DMS53 treated with DMSO at 0.1 percent for 48 hours (cell line): ENCODE results near the gene CASQ1.

Experiments
- DNase-seq: peaks from one replicate; lab custom pipeline; 2025; ENCODE audit not compliant: unreplicated experiment; lab: John Stamatoyannopoulos, UW

CASQ1 gene

DNA sequence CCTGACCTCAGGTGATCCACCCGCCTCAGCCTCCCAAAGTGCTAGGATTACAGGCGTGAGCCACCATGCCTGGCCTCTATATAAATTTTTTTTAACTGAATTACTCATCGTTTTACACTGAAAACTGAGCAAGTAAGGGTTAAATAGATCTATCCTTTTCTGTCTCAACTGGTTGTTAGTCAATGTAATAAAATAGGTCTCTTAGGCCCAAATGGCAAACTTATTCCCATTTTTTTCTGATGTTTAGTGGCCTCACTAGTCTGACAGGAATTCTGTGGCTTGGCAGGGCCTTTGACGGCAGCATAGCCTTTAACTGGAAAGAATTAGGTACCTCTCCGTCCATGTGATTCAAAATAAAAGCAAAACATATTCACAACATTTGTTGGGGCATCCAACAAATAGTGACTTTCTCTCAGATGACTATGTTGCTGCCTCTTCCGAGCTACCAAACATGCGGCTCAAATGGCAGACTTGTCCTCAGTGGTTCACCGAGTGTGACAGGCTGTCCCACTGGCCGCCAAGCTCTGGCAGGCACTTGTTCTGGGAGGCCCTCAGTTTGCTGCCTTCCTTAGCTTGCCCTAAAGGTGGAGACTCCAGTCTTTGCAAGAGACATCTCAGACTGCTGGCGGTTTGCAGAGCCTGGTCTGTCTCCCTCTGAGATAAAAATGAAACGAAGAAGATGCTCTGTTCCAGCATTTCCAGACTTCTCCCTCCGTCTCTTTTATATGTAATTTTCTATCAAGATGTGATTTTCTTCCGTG, 21.6 kb upstream of the CASQ1 start:
- DNase-seq = no peak

DNA sequence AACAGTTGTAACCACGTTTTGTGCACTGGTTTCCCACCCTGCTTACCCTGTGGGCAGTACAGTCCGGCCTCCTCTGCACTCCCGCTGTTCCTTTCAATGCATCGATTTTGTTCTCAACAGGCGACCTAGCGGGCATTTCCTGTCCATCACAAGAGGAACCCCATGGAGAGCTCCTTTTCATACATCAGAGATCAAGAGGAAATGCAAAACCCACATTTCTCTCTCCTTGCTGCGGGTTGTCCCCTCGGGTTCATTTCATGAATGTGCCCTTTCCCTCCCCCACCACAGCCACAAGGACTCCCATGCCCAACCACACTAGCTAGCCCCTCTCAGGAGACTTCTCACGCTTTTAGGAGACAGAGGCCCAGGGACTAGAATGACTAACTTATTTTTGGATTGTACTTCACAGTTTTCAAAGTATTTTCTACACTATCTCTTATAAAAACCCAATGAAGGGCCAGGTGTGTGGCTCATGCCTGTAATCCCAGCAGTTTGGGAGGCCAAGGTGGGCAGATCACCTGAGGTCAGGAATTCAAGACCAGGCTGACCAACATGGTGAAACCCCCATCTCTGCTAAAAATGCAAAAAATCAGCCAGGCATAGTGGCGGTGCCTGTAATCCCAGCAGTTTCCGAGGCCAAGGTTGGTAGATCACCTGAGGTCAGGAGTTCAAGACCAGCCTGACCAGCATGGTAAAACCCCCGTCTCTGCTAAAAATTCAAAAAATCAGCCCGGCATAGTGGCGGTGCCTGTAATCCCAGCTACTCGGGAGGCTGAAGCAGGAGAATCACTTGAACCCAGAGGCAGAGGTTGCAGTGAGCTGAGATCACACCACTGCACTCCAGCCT, 20.6 kb upstream of the CASQ1 start:
- DNase-seq = no peak

DNA sequence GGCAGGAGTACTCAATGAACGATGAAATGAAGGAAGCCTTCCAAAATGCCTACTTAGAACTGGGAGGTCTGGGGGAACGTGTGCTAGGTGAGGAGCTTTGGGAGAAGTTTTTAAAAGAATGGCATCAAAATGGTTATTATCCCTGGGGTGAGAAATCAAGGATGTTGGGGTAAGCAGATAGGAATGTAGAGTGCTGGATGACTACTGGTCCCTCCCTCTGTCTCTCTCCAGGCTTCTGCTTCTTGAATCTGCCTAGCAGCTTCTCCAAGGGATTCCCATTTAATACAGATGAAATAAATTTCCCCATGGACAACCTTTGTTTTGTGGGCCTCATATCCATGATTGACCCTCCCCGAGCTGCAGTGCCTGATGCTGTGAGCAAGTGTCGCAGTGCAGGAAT, 19.0 kb upstream of the CASQ1 start:
- DNase-seq = no peak

DNA sequence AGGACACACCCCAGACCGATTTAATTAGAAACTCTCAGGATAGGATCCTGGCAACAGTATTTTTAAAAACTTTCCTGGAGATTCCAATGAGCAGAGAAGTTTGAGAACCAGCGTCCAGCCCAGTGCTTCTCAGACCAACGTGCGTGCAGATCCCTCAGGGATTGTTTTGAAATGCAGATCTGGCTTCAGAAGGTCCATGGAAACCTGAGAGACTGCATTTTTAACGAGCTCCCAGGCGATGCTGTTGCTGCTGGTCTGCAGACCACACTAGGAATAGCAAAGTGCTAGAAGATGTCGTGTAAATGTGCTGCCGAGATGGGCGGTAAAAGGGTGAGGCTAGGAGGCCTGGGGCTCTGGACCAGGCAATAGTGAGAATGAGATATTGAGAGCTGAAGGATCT, 18.4 kb upstream of the CASQ1 start:
- no peak for DNase-seq

DNA sequence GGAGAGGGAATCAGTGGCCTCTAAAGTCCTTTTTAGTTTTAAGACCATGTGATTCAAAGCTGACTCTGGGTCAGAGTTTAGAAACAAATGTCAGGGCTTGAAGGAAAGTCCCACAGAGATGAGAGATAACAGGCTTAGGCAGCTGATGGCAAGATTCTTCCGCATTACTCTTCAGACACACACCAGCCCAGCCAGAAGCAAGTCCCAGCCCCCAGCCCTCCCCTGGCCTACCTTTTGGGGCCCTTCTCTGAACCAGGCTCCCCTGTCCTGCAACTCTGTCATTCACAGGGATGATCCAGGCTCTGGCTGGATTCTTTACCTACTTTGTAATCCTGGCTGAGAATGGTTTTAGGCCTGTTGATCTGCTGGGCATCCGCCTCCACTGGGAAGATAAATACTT, 13.1 kb upstream of the CASQ1 start:
- DNase-seq = no peak

DNA sequence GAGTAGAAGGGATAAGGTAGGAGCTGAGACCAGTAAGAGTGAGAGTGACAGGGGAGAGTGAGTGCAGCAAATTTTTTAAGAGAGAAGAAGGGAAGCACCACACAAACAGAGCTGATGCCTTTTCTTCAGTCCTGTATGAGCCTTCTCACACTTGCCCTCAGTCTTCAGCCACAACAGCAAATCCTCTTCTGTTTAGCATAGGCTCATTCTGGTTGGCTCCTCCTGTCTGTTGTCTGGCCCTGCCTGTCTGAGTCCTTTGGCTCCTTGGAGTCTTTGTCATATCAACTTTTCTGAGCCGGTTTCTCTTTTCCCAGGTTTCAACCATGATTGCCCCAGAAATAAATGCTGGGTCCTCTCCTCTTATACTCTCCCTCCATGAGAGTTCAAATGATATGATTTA, 12.7 kb upstream of the CASQ1 start:
- no peak for DNase-seq

DNA sequence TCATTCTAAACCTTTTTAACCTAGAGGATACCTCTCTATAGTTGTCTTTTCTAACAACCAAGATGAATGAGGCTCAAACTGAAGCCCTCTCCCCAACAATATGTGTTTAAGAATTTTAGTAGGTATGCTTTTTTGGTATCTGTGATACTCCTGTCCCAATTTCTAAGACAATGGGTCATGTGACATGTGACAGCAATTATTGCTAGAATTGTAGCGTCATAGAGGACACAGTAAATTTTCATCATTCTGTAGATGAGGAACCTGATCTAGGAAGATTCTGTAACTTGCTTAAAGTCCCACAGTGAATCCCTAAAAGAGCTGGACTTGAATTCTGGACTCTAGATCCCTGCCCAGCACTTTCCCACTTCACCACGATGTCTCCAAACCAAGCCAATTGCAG, 11.6 kb upstream of the CASQ1 start:
- no peak for DNase-seq

DNA sequence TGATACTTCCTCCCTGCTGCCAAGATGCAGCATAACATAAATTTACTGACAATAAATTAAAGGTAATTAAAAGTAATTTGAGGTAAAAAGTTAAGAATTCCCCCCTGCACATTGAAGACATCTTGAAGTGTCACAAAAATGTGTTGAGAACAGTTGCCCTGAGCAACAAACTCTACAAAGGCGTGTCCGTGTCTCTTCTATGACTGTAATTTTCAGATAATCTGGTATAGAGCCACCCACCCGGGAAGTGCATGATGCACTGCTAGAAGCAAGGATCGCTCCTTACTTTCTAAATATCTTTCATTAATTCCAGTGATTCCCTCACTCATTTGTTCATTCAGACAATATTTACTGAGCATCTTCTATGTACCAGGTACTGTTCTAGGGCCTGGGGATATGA, 11.0 kb upstream of the CASQ1 start:
- DNase-seq = no peak

DNA sequence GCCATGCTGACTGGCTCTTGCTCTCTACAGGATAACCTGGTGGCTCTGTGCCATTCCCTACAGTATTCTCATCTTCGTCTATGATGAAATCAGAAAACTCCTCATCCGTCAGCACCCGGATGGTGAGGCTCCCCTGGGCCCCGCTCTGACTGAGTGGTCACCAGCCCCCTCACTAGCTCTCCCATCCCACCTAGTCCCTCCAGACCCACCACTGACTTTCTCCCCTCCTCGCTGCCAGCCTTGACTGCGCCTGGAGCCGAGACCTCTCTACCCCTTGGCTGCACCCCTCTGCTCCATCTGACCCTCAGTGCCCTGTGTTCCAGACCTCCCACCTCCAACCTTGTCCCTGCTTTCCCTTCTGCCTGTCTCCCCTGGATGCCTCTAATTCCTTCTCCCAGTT, 4.1 kb upstream of the CASQ1 start:
- no peak for DNase-seq

DNA sequence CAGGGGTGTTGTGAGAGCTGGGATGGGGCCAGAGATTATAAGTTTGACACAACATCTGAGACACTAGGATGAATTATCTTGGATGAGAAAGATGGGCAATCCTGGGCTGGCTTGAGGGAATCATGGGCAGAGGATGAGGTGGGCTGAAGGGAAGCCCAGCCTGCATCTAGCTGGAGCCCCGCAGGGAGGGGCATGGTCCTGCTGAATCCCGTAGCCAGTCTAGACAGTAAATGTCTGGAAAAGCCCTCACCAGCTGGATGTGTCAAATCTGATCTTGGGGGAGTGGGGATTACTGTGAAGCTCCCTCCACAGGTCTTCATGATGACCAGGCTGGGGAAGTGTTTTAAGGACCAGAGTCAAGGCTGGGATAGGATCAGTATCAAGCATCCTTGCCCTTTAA, 3.6 kb upstream of the CASQ1 start:
- no peak for DNase-seq

DNA sequence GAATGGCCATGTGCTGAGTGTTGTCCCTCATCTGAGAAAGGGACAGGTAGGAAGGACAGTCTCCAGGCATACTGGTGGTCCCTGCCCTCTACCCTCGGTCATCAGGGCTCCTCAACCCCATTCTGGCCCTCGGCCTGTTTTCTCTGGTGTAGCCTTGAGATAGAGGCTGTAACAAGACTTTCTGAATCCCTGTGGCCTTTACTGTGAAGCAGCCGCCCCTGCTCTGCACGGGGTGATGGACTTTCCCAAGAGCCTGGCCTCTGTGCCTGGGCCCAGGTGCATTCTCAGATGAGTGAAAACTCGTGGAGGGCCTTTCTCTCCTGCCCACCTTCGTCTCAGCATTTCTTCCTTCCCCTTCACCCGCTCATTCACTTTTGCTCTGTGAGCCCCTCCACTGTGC, 3.0 kb upstream of the CASQ1 start:
- no peak for DNase-seq

DNA sequence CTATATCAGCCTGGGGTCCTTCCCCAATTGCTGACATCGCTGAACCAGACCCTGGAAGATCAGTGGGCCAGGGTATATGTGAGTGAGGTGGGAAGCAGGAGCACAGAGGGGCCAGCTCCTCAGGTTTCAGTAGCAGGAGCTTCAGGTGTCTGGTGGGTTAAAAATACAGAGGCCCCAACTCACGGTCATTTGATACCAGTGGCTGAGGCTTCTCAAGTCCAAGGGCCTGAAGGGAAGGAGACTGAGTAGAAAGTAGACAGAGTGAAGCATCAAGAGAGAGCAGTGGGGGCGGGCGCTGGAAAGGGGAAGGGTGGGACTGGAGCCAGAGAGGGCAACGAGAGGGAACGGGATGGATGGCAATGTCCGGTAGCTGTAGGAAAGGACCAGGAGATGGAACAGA, 2.0 kb upstream of the CASQ1 start:
- no peak for DNase-seq

DNA sequence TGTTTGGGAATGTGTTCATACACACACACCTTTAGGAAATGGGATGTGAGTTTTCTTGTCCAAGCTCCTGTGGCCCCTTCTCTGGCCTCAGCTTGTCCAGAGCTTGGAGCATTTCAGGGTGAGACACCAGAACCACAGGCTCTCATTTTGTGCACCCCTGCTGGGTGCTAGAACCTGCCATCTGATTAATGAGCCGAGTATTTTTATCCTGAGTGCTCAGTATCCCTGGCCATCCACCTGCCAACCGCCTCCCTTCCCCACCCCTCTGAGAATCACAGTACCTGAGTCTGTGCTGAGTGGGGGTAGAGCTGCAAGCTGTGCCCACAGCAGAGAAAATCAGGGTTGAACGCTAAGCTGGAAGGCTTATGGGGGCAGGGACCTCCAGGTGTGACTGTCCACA, 1.4 kb downstream of the CASQ1 start:
- no peak for DNase-seq

DNA sequence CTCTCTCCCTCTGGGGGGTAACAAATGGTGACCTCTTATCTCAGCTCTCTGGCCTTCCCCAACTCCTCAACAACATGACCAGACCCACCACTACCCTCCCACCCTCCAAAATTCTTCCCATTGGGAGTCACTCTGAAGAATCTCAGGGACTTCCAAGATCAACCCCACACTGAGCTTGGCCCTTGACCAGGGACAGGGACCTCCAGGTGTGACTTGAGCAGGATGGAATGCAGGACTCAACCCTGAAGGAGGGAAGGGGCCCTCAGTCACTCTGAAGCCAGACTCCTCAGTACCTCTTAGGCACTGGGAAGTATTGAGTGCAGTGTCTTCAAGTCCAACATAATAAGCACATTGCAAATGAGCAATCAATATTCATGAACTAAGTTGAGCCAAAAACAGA, 1.9 kb downstream of the CASQ1 start:
- DNase-seq = no peak

DNA sequence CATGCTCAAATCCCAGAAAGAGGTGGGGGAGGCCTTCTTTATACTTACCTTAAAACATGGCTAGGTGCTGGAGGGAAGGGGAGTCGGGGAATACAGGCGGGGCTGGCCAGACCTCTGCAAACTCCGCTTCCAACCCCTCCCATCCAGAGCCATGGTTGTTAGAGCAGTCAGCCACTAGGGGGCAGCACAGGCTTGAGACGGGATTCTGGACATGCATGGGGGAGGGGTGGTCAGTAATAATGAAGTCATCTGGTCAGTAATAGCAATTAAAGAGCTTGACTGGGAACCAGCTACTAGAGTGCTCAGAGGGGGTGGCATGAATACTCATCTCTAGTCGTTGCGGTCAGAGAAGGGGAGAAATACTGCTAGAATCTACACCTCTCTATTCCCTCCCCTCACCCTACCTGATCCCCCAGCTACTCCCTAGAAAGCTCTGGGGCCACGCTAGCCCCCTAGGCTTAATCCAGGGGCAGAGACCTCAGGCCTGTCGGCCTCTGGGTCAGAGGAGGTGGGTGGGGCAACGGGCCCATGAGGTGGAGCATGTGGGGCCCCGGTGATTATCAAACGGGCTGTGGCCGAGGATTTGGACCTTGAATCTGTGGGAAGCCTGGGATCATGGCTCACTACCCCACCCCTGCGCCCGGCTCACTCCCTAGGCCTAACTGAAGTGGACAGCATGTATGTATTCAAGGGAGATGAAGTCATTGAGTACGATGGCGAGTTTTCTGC, 2.9 kb downstream of the CASQ1 start:
- peak; percentile 48 for DNase-seq

DNA sequence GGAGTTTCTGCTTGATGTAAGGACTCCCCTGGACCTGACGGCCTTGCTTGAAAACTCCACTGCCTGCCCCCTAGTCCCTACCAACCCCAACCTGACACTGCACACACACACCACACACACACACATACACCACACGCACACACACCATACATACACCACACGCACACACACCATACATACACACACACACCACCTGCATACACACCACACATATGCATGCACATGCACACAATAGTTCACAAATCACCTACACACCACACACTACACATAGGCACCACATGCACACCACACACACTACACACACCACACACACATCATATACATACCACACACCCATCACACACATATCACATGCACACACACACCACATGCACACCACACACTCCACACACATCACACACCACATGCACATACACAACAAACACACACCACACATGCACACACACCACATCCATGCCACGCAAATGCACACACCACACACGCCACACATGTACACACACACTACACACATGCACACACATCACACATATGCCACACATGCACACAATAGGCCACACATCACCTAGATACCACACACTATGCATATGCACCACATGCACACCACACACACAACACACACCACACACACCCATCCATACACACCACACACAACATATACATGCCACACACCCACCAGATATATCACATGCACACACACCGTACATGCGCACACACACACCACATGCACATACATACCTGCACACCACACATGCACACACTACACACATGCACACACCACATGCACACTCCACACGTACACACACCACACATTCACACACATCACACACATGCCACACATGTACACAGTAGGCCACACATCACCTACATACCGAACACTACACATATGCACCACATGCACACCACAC, 3.7 kb downstream of the CASQ1 start:
- no peak for DNase-seq

DNA sequence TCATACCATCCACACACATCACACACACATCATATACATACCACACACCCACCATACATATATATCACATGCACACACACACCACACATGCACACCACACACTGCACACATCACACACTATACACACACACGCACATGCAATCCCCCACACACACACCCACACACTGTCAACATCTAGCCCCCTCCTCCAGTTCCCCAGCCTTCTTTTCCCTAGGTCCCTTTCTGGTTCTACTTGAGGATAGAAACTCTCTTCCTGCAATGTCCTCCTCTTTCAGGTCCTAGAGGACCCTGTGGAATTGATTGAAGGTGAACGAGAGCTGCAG, 4.3 kb downstream of the CASQ1 start:
- no peak for DNase-seq

DNA sequence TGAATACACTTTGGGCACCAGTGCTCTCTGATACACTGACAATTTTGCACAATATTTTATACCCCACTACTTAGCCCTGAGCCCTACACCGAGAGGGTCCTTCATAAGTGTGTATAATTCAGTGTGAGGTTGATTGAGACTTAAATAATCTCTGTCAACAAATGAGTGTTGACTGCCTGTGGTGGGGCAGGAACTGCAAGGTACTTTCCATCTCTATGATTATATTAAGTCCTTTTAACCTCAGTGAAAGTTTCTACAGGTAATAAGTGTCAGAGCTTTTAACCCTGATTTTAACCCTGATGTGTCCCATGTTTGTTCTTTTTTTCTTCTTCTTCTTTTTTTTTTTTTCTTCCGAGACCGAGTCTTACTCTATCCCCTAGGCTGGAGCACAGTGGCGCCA, 5.8 kb downstream of the CASQ1 start:
- no peak for DNase-seq

DNA sequence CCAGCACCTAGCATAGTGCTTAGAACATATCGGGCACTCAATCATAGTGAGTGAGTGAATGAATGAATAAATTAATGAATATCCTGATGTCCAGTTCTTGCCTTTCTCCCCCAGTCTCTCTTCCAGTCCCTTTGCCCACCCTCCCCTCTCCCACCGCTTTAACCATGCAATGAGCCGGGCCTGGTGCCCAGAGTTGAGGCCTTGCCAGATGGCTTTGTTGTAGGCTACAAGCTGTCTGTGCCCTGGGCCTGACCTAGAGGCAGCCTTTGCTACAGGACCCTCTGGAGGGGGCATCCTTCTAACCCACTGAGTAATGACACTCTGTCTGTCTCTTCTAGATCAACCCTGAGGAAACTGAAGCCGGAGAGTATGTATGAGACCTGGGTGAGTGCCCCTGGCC, 6.9 kb downstream of the CASQ1 start:
- DNase-seq = no peak

DNA sequence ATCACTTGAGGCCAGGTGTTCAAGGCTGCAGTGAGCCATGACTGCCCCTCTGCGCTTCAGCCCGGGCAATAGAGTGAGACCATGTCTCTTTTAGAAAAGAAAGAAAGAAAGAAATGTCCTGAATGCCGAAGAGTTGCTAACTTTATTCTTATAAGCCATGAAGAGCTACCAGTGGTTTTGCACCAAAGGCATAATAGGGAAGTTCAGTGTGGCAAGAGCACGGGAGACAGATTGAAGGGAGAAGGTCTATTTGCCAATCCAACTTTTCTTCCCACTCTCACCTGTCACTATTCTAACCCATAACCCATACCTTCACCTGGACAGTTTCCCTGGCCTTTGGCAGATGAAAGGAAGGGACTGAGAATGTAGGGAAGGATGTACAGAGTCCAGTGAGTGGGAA, 10.4 kb downstream of the CASQ1 start:
- no peak for DNase-seq
